Left lung (tissue), 10 donors: ENCODE measurements around the gene CDK5RAP1. TPM values are rescaled to one million over a fixed set of nuclear protein-coding genes. Genes with fewer than 3 reads are reported as not detected.

Experiments used
- ATAC-seq: fragments of 200-7000 bp; cut with Tn5 transposase; one replicate; pipeline ENCODE4 v1.9.1; 2020; ENCODE audit warnings: moderate library complexity
- DNase-seq, 4 donors: peaks; one replicate each; pipeline ENCODE4 v3.0.0-alpha.2; 2013 to 2020
- H3K27ac ChIP-seq, 2 donors: fragments of 200-600 bp; sonication (generic) in 1 of 2; one replicate each; pipeline versions ENCODE4 v1.5.0 to v1.8.0; 2020 to 2021
- H3K27me3 ChIP-seq, 2 donors: fragments of 200-600 bp; sonication (generic) in 1 of 2; one replicate each; pipeline versions ENCODE4 v1.5.0 to v1.8.0; 2020 to 2021
- H3K36me3 ChIP-seq, 2 donors: fragments of 200-600 bp; sonication (generic) in 1 of 2; one replicate each; pipeline versions ENCODE4 v1.5.0 to v1.8.0; 2020 to 2021
- H3K4me1 ChIP-seq, 2 donors: fragments of 200-600 bp; one replicate each; pipeline ENCODE4 v1.8.0; 2021
- H3K4me3 ChIP-seq, 2 donors: fragments of 200-600 bp; sonication (generic) in 1 of 2; one replicate each; pipeline versions ENCODE4 v1.5.0 to v1.8.0; 2020 to 2021; ENCODE audit warnings: mild to moderate bottlenecking in 1 of 2
- H3K9me3 ChIP-seq, 2 donors: fragments of 200-600 bp; sonication (generic) in 1 of 2; one replicate each; pipeline versions ENCODE4 v1.5.0 to v1.8.0; 2020 to 2021
- CTCF ChIP-seq, 2 donors: fragments of 200-600 bp; sonication (generic) in 1 of 2; IDR thresholded peaks; one replicate each; pipeline versions ENCODE4 v1.5.0 to v1.8.0; 2021; ENCODE audit warnings: antibody characterized with exemption in 2 of 2
- intact Hi-C, 2 donors: fragments of 100-400 bp; cut with DNase I; formaldehyde crosslinking; loops; one replicate each; pipeline versions ENCODE4 v1.11.2 to v1.14.2; 2022
- polyA plus RNA-seq, 6 donors: library from polyadenylated mRNA; unstranded; fragments of 120-200 nt; gene quantifications; one replicate each; pipeline ENCODE4 v1.2.1, GENCODE V29; 2013; ENCODE audit not compliant: insufficient read length in 6 of 6
- total RNA-seq, 2 donors: library from RNA; stranded (reverse); fragmentation: NEBNext Ultra II Directional; extraction: Animal tissue kit (Norgen Biotek cat#: 25700); gene quantifications; one replicate each; pipeline ENCODE4 v1.2.1, GENCODE V29; 2021
- donor health status: DM: no; HTN: yes; CAD: no.
- donor health status: DM: no; HTN: no; CAD: no.

The CDK5RAP1 gene
- total and polyA plus RNA-seq, 8 donors = 20.9 to 44.3 (median 37.1) TPM

- Histone ChIP-seq H3K4me3 (no peak overlapping the region), H3K9me3 (no peaks in the 10 kb centered on the region), H3K36me3 (peaks cover 0 to 95% of the 10 kb centered on the region in 2 donors), H3K27ac (no peak overlapping the region), H3K4me1 (no peaks in the 10 kb centered on the region), H3K27me3 (no peaks in the 10 kb centered on the region)
- DNase-seq (no peak), ATAC-seq (peak; percentile 51)
- no peak for TF ChIP-seq CTCF (IDR thresholded peaks at IDR 0.05)
- intact Hi-C loops = no loop called here
Measured at GRCh38 chr20:33372993-33373441, 28.3 kb downstream of the CDK5RAP1 start.

- peak; percentile 27 for ATAC-seq
- intact Hi-C loops = no loop called here
- H3K27ac ChIP-seq = no peak overlapping the region
- peaks cover 0 to 96% of the 10 kb centered on the region in 2 donors for H3K36me3 ChIP-seq
- no peaks in the 10 kb centered on the region for H3K4me1 ChIP-seq
- H3K27me3 ChIP-seq = no peaks in the 10 kb centered on the region
- H3K9me3 ChIP-seq = no peaks in the 10 kb centered on the region
- TF ChIP-seq CTCF (IDR thresholded peaks at IDR 0.05) = no peak
- no peak for DNase-seq
- H3K4me3 ChIP-seq = no peak overlapping the region
Measured at GRCh38 chr20:33370291-33370690, 31.0 kb downstream of the CDK5RAP1 start.

GRCh38 chr20:33362898-33363297, 38.4 kb downstream of the CDK5RAP1 start:
- DNase-seq (no peak), ATAC-seq (no peak)
- TF ChIP-seq CTCF (IDR thresholded peaks at IDR 0.05) = no peak
- intact Hi-C loops = no loop called here
- no peaks in the 10 kb centered on the region for H3K27me3 ChIP-seq
- H3K9me3 ChIP-seq = no peaks in the 10 kb centered on the region
- H3K4me1 ChIP-seq = no peaks in the 10 kb centered on the region
- no peak overlapping the region for H3K27ac ChIP-seq
- H3K36me3 ChIP-seq = peaks cover 4 to 93% of the 10 kb centered on the region in 2 donors
- no peak overlapping the region for H3K4me3 ChIP-seq

- Histone ChIP-seq H3K27me3 (no peaks in the 10 kb centered on the region), H3K4me3 (no peak overlapping the region), H3K4me1 (no peaks in the 10 kb centered on the region), H3K27ac (no peak overlapping the region), H3K9me3 (no peaks in the 10 kb centered on the region), H3K36me3 (peaks cover 4 to 89% of the 10 kb centered on the region in 2 donors)
- no peak for TF ChIP-seq CTCF (IDR thresholded peaks at IDR 0.05)
- DNase-seq = no peak
- ATAC-seq = no peak
- intact Hi-C loops = no loop called here
Measured at GRCh38 chr20:33359399-33360261, 41.7 kb downstream of the CDK5RAP1 start.

GRCh38 chr20:33353013-33353402, 48.3 kb downstream of the CDK5RAP1 start:
- Histone ChIP-seq H3K9me3 (no peaks in the 10 kb centered on the region), H3K4me1 (no peaks in the 10 kb centered on the region), H3K4me3 (no peak overlapping the region), H3K36me3 (peaks cover 0 to 68% of the 10 kb centered on the region in 2 donors), H3K27me3 (no peaks in the 10 kb centered on the region), H3K27ac (no peak overlapping the region)
- intact Hi-C loops = no loop called here
- no peak for ATAC-seq
- no peak for TF ChIP-seq CTCF (IDR thresholded peaks at IDR 0.05)
- DNase-seq = no peak
